Parathyroid adenoma (tissue), 2 donors: ENCODE results near the gene ACIN1.

Source experiments
- H2AFZ ChIP-seq: fragments of 300-600 bp; sonication (generic); one replicate; pipeline ENCODE4 v1.7.0; 2017; ENCODE audit warnings: antibody characterized with exemption, mild to moderate bottlenecking
- H3K27ac ChIP-seq: fragments of 300-600 bp; sonication (generic); one replicate; pipeline ENCODE4 v1.7.0; 2017
- H3K27me3 ChIP-seq: fragments of 300-600 bp; sonication (generic); one replicate; pipeline ENCODE4 v1.7.0; 2017; ENCODE audit warnings: low read length; ENCODE audit not compliant: control insufficient read depth, insufficient read depth
- H3K36me3 ChIP-seq: fragments of 300-600 bp; sonication (generic); one replicate; pipeline ENCODE4 v1.7.0; 2017; ENCODE audit warnings: low read length; ENCODE audit not compliant: control insufficient read depth, insufficient read depth
- H3K4me1 ChIP-seq: fragments of 300-600 bp; sonication (generic); one replicate; pipeline ENCODE4 v1.7.0; 2017; ENCODE audit warnings: control low read depth
- H3K4me2 ChIP-seq: fragments of 300-600 bp; sonication (generic); one replicate; pipeline ENCODE4 v1.7.0; 2017; ENCODE audit warnings: low read length
- H3K4me3 ChIP-seq: fragments of 300-600 bp; sonication (generic); one replicate; pipeline ENCODE4 v1.7.0; 2017; ENCODE audit warnings: low read depth, low read length
- H3K79me2 ChIP-seq: fragments of 300-600 bp; sonication (generic); one replicate; pipeline ENCODE4 v1.7.0; 2017; ENCODE audit warnings: control low read depth
- H3K9ac ChIP-seq: fragments of 300-600 bp; sonication (generic); one replicate; pipeline ENCODE4 v1.7.0; 2017; ENCODE audit warnings: mild to moderate bottlenecking
- H3K9me3 ChIP-seq: fragments of 300-600 bp; sonication (generic); one replicate; pipeline ENCODE4 v1.7.0; 2017; ENCODE audit warnings: low read length; ENCODE audit not compliant: control insufficient read depth
- CTCF ChIP-seq: fragments of 300-600 bp; sonication (generic); IDR thresholded peaks from one replicate; pipeline ENCODE4 v1.7.0; 2017; ENCODE audit warnings: antibody characterized with exemption, mild to moderate bottlenecking
- donor health status: primary hyperparathyroidism.

Gene ACIN1

GRCh38 chr14:23045419-23046357, 49.2 kb downstream of the ACIN1 start:
- no peaks in the 10 kb centered on the region for H3K79me2 ChIP-seq
- no peak overlapping the region for H3K4me2 ChIP-seq
- H3K9ac ChIP-seq, result no peak overlapping the region
- no peaks in the 10 kb centered on the region for H3K4me1 ChIP-seq
- H2AFZ ChIP-seq, result no peak overlapping the region
- H3K27me3 ChIP-seq, result no peaks in the 10 kb centered on the region
- H3K27ac ChIP-seq, result no peak overlapping the region
- TF ChIP-seq CTCF, result no peak
- no peaks in the 10 kb centered on the region for H3K9me3 ChIP-seq
- H3K4me3 ChIP-seq, result no peak overlapping the region
- H3K36me3 ChIP-seq, result no peaks in the 10 kb centered on the region

GRCh38 chr14:23044840-23045239, 50.1 kb downstream of the ACIN1 start:
- Histone ChIP-seq H3K36me3 (no peaks in the 10 kb centered on the region), H3K4me3 (no peak overlapping the region), H2AFZ (no peak overlapping the region), H3K9ac (no peak overlapping the region), H3K4me1 (no peaks in the 10 kb centered on the region), H3K4me2 (no peak overlapping the region), H3K27ac (no peak overlapping the region), H3K9me3 (no peaks in the 10 kb centered on the region), H3K79me2 (no peaks in the 10 kb centered on the region), H3K27me3 (no peaks in the 10 kb centered on the region)
- no peak for TF ChIP-seq CTCF

GRCh38 chr14:23043754-23044153, 51.2 kb downstream of the ACIN1 start:
- Histone ChIP-seq H2AFZ (no peak overlapping the region), H3K9ac (no peak overlapping the region)

GRCh38 chr14:23043145-23043544, 51.8 kb downstream of the ACIN1 start:
- H2AFZ ChIP-seq, result no peak overlapping the region
- H3K27ac ChIP-seq, result no peak overlapping the region
- H3K4me2 ChIP-seq, result no peak overlapping the region
- H3K36me3 ChIP-seq, result no peaks in the 10 kb centered on the region
- H3K4me1 ChIP-seq, result no peaks in the 10 kb centered on the region
- no peaks in the 10 kb centered on the region for H3K27me3 ChIP-seq
- H3K9me3 ChIP-seq, result no peaks in the 10 kb centered on the region
- no peak overlapping the region for H3K4me3 ChIP-seq
- TF ChIP-seq CTCF, result no peak
- no peaks in the 10 kb centered on the region for H3K79me2 ChIP-seq
- H3K9ac ChIP-seq, result no peak overlapping the region

More at GRCh38 chr14:23043754-23044153, 51.2 kb downstream of the ACIN1 start:
- no peak for TF ChIP-seq CTCF
- no peak overlapping the region for H3K4me2 ChIP-seq
- no peaks in the 10 kb centered on the region for H3K79me2 ChIP-seq
- H3K4me3 ChIP-seq, result no peak overlapping the region
- no peaks in the 10 kb centered on the region for H3K27me3 ChIP-seq
- no peaks in the 10 kb centered on the region for H3K9me3 ChIP-seq
- H3K4me1 ChIP-seq, result no peaks in the 10 kb centered on the region
- H3K36me3 ChIP-seq, result no peaks in the 10 kb centered on the region
- H3K27ac ChIP-seq, result no peak overlapping the region
